CD4-positive, alpha-beta T cell treated with Interleukin-2 at 100 ng/mL for 4 hours (primary cell): ENCODE data around the gene BTG1.
A peak's percentile ranks its signal among the peaks of the same experiment; 100 is the strongest.

ENCODE experiments used
- DNase-seq: peaks from one replicate; pipeline ENCODE4 v3.0.0-alpha.2; 2020; ENCODE audit warnings: low spot score

The BTG1 gene

GRCh38 chr12:92133171-92133570, 12.5 kb downstream of the BTG1 start:
- no peak for DNase-seq

GRCh38 chr12:92132288-92132687, 13.4 kb downstream of the BTG1 start:
- DNase-seq: peak; percentile 55

- DNase-seq: no peak
Observed at GRCh38 chr12:92130999-92131398, 14.6 kb downstream of the BTG1 start.

- DNase-seq: no peak
Observed at GRCh38 chr12:92129609-92130008, 16.0 kb downstream of the BTG1 start.

- no peak for DNase-seq
Observed at GRCh38 chr12:92128612-92129011, 17.0 kb downstream of the BTG1 start.

GRCh38 chr12:92124689-92125029, 21.0 kb downstream of the BTG1 start:
- DNase-seq: no peak

GRCh38 chr12:92123780-92124688, 21.6 kb downstream of the BTG1 start:
- DNase-seq: no peak

GRCh38 chr12:92122941-92123779, 22.5 kb downstream of the BTG1 start:
- DNase-seq: no peak

GRCh38 chr12:92121826-92122225, 23.8 kb downstream of the BTG1 start:
- DNase-seq: no peak

GRCh38 chr12:92118826-92119536, 26.7 kb downstream of the BTG1 start:
- DNase-seq: no peak

GRCh38 chr12:92114834-92115233, 30.8 kb downstream of the BTG1 start:
- no peak for DNase-seq

- DNase-seq: no peak
Observed at GRCh38 chr12:92111256-92111655, 34.4 kb downstream of the BTG1 start.

- no peak for DNase-seq
Observed at GRCh38 chr12:92110083-92110640, 35.5 kb downstream of the BTG1 start.

GRCh38 chr12:92109613-92110012, 36.0 kb downstream of the BTG1 start:
- no peak for DNase-seq

GRCh38 chr12:92108651-92109050, 37.0 kb downstream of the BTG1 start:
- DNase-seq: no peak

- DNase-seq: no peak
Observed at GRCh38 chr12:92107621-92108131, 38.0 kb downstream of the BTG1 start.

- no peak for DNase-seq
Observed at GRCh38 chr12:92107094-92107493, 38.6 kb downstream of the BTG1 start.

GRCh38 chr12:92105676-92106075, 40.0 kb downstream of the BTG1 start:
- DNase-seq: no peak

GRCh38 chr12:92105110-92105509, 40.5 kb downstream of the BTG1 start:
- DNase-seq: no peak

GRCh38 chr12:92102606-92103005, 43.0 kb downstream of the BTG1 start:
- no peak for DNase-seq

GRCh38 chr12:92098594-92099380, 46.9 kb downstream of the BTG1 start:
- no peak for DNase-seq
